Stomach (tissue), 9 donors: ENCODE measurements around the gene CIBAR2. TPM values are rescaled to one million over a fixed set of nuclear protein-coding genes. Genes with fewer than 3 reads are reported as not detected.
A peak's percentile ranks its signal among the peaks of the same experiment; 100 is the strongest.

Source experiments
- DNase-seq, 2 donors: peaks; one replicate each; pipeline versions ENCODE4 v3.0.0 to v3.0.0-alpha.2; 2013 to 2019
- H3K27ac ChIP-seq, 5 donors: fragments of 200-600 bp in 4 of 5; sonication (generic) in 4 of 5; one replicate each; pipeline ENCODE4 v1.5.1; 2013 to 2019; ENCODE audit warnings: mild to moderate bottlenecking in 1 of 5, moderate library complexity in 1 of 5
- H3K27me3 ChIP-seq, 3 donors: fragments of 200-600 bp; sonication (generic); one replicate each; pipeline ENCODE4 v1.5.1; 2017 to 2019; ENCODE audit warnings: mixed run types in 1 of 3
- H3K36me3 ChIP-seq, 4 donors: fragments of 200-600 bp; sonication (generic); 1 replicate in 3 of 4; 2 replicates in 1 of 4; pipeline ENCODE4 v1.5.1; 2016 to 2019
- H3K4me1 ChIP-seq, 4 donors: fragments of 200-600 bp; sonication (generic); one replicate each; pipeline ENCODE4 v1.5.1; 2016 to 2019
- H3K4me3 ChIP-seq, 4 donors: fragments of 200-600 bp; sonication (generic) in 3 of 4; one replicate each; pipeline ENCODE4 v1.5.1; 2016 to 2019; ENCODE audit warnings: mild to moderate bottlenecking in 1 of 4
- H3K9me3 ChIP-seq, 4 donors: fragments of 200-600 bp; sonication (generic); one replicate each; pipeline ENCODE4 v1.5.1; 2016 to 2019
- CTCF ChIP-seq, 7 experiments: fragments of 450-650 bp in 4 of 7; fragments of 200-600 bp in 3 of 7; sonication (generic) in 3 of 7; IDR thresholded peaks; one replicate each; pipeline ENCODE4 v1.5.1; 2016 to 2019; ENCODE audit warnings: antibody characterized with exemption in 7 of 7, control low read depth in 2 of 7, mild to moderate bottlenecking in 1 of 7
- EP300 ChIP-seq: sonication (generic); formaldehyde crosslinking; IDR thresholded peaks from one replicate; pipeline ENCODE4 v1.6.1; 2017; ENCODE audit warnings: antibody characterized with exemption
- POLR2A ChIP-seq, 4 donors: fragments of 450-650 bp; IDR thresholded peaks; one replicate each; pipeline ENCODE4 v1.6.1; 2016; ENCODE audit warnings: antibody characterized with exemption in 4 of 4, control low read depth in 2 of 4, mild to moderate bottlenecking in 1 of 4, moderate library complexity in 1 of 4
- POLR2AphosphoS5 ChIP-seq, 3 donors: sonication (generic); formaldehyde crosslinking; IDR thresholded peaks; one replicate each; pipeline ENCODE4 v1.6.1; 2016; ENCODE audit warnings: antibody characterized with exemption in 3 of 3
- WGBS, 5 donors: extraction: QIAGEN DNeasy Blood & Tissue Kit in 3 of 5; methylation state at CpG; one replicate each; pipeline versions ENCODE4 v1.1.5 to v1.1.7; 2013 to 2018; 5-methylcytosine and 5-hydroxymethylcytosine counted together
- intact Hi-C: fragments of 100-400 bp; cut with DNase I; formaldehyde crosslinking; loops from one replicate; pipeline ENCODE4 v1.15.1; 2023; ENCODE audit warnings: low total_unique reads
- polyA plus RNA-seq, 3 donors: library from polyadenylated mRNA; stranded (reverse); fragments of 200-250 nt; gene quantifications; one replicate each; pipeline ENCODE4 v1.2.3, GENCODE V29; 2013
- total RNA-seq, 5 donors: library from RNA; depleted of rRNA; stranded (reverse); fragments of >200 nt; gene quantifications; one replicate each; pipeline versions ENCODE4 v1.1.0 to v1.2.3, GENCODE V29; 2014 to 2016
- donor health status: healthy with polysubstance abuse.
- donor health status: Bipolar disorder and iron deficiency.
- donor health status: healthy.

The CIBAR2 gene
- total and polyA plus RNA-seq, 8 donors = 1.5 to 54.0 TPM; not detected in 6

- Histone ChIP-seq H3K27ac (no peak overlapping the region), H3K9me3 (no peaks in the 10 kb centered on the region), H3K36me3 (no peaks in the 10 kb centered on the region), H3K4me3 (no peak overlapping the region), H3K4me1 (peaks cover 0 to 7% (median 0%) of the 10 kb centered on the region in 4 donors), H3K27me3 (no peaks in the 10 kb centered on the region)
- intact Hi-C loops = no loop called here
- TF ChIP-seq POLR2A (IDR thresholded peaks at IDR 0.05) (no peak), EP300 (no peak), CTCF (IDR thresholded peaks at IDR 0.05) (no peak)
- WGBS, 5 donors = 46 to 68% (median 64%) methylated on average over 6 to 11 of the region's 11 CpGs
- peak in 1 of 2 donors; percentile 46 for DNase-seq
Measured at GRCh38 chr16:85104821-85105391, 7.4 kb downstream of the CIBAR2 start.

- Histone ChIP-seq H3K27me3 (no peaks in the 10 kb centered on the region), H3K9me3 (no peaks in the 10 kb centered on the region), H3K4me3 (no peak overlapping the region), H3K4me1 (peaks cover 0 to 7% (median 0%) of the 10 kb centered on the region in 4 donors), H3K27ac (no peak overlapping the region), H3K36me3 (no peaks in the 10 kb centered on the region)
- DNase-seq = no peak
- 84 to 89% (median 86%) methylated on average over 12 of the region's 12 CpGs for WGBS, 5 donors
- TF ChIP-seq POLR2AphosphoS5 (IDR thresholded peaks at IDR 0.05) = no peak
- TF ChIP-seq EP300 = no peak
- TF ChIP-seq POLR2A (IDR thresholded peaks at IDR 0.05) = no peak
- TF ChIP-seq CTCF (IDR thresholded peaks at IDR 0.05) = no peak
- intact Hi-C loops = no loop called here
Measured at GRCh38 chr16:85104147-85104546, 8.1 kb downstream of the CIBAR2 start.

- Histone ChIP-seq H3K4me1 (peaks cover 0 to 7% (median 0%) of the 10 kb centered on the region in 4 donors), H3K4me3 (no peak overlapping the region), H3K36me3 (no peaks in the 10 kb centered on the region), H3K27me3 (no peaks in the 10 kb centered on the region), H3K9me3 (no peaks in the 10 kb centered on the region), H3K27ac (no peak overlapping the region)
- no peak for DNase-seq
- no peak for TF ChIP-seq POLR2A (IDR thresholded peaks at IDR 0.05)
- no peak for TF ChIP-seq EP300
- TF ChIP-seq POLR2AphosphoS5 (IDR thresholded peaks at IDR 0.05) = no peak
- no peak for TF ChIP-seq CTCF (IDR thresholded peaks at IDR 0.05)
- intact Hi-C loops = no loop called here
- 81 to 89% (median 87%) methylated on average over 22 to 23 of the region's 23 CpGs for WGBS, 5 donors
Measured at GRCh38 chr16:85103114-85104079, 8.9 kb downstream of the CIBAR2 start.

- TF ChIP-seq EP300 = no peak
- no peak for TF ChIP-seq POLR2A (IDR thresholded peaks at IDR 0.05)
- no peak for TF ChIP-seq CTCF (IDR thresholded peaks at IDR 0.05)
- no peak for TF ChIP-seq POLR2AphosphoS5 (IDR thresholded peaks at IDR 0.05)
Measured at GRCh38 chr16:85101956-85102630, 10.2 kb downstream of the CIBAR2 start.

More at GRCh38 chr16:85101956-85102630, 10.2 kb downstream of the CIBAR2 start:
- H3K4me1 ChIP-seq = peaks cover 0 to 7% (median 0%) of the 10 kb centered on the region in 4 donors
- no peak overlapping the region for H3K4me3 ChIP-seq
- no peaks in the 10 kb centered on the region for H3K36me3 ChIP-seq
- H3K9me3 ChIP-seq = no peaks in the 10 kb centered on the region
- DNase-seq = no peak
- intact Hi-C loops = no loop called here
- 77 to 83% (median 80%) methylated on average over 11 of the region's 11 CpGs for WGBS, 5 donors
- no peak overlapping the region for H3K27ac ChIP-seq
- H3K27me3 ChIP-seq = peaks cover 0 to 9% (median 0%) of the 10 kb centered on the region in 3 donors
